DMS153 (cell line): Measurements from ENCODE around the gene SNX12.
A peak's percentile ranks its signal among the peaks of the same experiment; 100 is the strongest.

Experiments
- DNase-seq: peaks from one replicate; lab custom pipeline; 2025; lab: John Stamatoyannopoulos, UW

SNX12 gene

DNA sequence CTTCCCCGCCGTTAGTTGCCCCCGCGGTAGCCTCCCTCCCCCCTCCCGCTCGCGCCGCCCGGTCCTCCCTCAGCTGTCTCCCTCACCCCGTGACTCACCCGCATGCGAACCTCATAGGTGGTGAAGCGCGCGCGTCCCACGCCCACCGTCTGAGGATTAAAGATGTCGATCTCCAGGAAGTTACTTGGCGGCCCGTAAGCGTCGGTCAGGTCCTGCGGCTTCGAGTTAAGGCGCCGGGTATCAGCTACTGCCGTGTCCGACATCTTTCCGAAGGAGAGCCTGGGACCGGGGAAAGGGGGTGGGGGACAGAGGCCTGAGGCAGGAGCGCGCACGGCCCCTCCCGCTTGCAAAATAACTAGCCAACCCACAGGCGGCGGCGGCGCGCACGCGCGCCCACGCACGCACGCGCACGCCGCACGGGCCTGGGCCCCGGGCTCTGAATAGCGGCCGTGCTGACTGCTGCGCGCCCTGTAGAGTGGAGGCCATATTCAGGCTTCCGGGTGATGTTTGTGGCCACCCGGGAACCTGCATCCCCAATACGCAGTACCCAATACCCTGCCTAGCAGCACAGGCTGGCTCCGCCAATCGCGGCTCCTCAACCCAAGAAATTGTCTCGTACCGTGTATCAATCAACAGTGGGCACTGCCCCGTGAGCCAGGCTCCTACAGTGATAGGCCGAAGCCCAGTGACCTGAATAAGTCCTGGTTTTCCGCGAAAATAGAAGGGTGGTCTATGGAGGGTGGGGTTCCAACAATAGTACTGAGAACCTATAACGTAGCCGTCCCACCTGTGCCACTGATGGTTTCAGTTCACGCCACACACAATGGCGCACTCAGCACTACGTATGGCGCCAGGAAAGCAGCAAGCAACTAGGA lies at the start of gene SNX12:
Gene SNX12, minus strand, starts transcription at position 291 of the 875 bp plus-strand sequence. Its CDS starts 28 bp downstream, at position 263.
- peak; percentile 88 for DNase-seq

GRCh38 chrX:71117358-71117757 lies 49.2 kb upstream of the SNX12 start:
- no peak for DNase-seq

GRCh38 chrX:71111921-71112431 lies 43.8 kb upstream of the SNX12 start:
- DNase-seq = no peak

GRCh38 chrX:71111141-71111843 lies 43.2 kb upstream of the SNX12 start, which contains the start of gene IL2RG:
Gene IL2RG (minus strand): TSS chrX:71111577. CDS start chrX:71111539, 38 bp downstream.
- no peak for DNase-seq

DNA sequence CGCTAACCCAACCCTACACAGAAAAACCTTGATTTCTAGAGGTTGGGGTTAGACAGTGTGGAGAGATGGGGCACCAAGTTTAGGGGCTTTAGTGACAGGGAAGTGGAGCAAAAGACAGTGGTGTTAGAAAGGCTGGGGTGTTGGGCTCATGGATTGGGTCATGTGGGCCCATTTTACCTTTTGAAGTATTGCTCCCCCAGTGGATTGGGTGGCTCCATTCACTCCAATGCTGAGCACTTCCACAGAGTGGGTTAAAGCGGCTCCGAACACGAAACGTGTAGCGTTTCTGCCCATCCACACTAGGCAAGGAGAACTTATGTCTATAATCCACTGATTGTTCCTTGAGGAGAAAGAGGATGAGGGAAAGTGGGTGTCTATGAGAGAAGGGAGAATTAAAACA lies 40.9 kb upstream of the SNX12 start:
- DNase-seq = no peak

DNA sequence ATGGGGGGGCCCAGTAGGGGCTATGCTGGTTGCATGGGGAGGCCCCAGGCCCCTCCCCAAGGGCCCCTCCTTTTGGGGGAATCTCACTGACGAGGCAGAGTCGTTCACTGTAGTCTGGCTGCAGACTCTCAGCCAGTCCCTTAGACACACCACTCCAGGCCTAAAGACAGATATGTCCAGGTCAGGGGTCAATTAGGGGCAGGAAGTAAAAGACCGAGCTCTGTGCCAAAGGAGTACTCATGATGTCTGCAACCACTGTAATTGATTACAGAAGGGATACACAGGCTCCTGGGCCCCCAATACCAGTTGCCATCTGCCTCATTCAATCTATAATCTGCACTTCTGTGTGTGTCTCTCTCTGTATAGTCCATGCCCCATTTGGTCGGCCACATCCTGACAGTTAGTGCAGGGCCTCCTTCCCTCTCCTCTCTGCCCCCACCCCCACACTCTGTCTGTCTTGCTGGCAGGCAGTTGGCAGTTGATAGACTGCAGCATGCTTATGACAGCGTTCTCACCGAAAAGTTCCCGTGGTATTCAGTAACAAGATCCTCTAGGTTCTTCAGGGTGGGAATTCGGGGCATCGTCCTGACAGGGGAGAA lies 39.7 kb upstream of the SNX12 start:
- DNase-seq = no peak

DNA sequence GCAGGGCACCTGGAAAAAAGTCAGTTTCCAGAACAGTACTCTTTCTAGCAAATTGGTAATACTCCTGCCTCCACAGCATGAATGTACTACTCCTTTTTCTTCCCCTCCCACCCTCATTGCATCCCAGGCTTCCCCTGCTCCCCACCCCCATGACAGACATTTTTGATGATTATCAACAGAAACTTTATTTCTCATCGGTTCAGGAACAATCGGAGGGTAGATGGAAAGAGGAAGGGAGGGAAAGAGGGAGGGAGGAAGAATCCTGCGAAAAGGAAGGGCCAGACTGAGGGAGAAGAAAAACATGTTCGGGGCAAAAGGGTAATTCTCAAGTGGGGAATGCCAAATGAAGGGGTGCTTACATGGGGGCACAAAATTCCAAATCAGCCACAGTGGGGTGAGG lies 39.1 kb upstream of the SNX12 start:
- no peak for DNase-seq

GRCh38 chrX:71106427-71106826 lies 38.3 kb upstream of the SNX12 start, which contains the start of gene CXorf65:
Gene CXorf65 (minus strand): TSS chrX:71106740. CDS start chrX:71106556, 184 bp downstream.
- no peak for DNase-seq

GRCh38 chrX:71105628-71106027 lies 37.5 kb upstream of the SNX12 start:
- DNase-seq = no peak

DNA sequence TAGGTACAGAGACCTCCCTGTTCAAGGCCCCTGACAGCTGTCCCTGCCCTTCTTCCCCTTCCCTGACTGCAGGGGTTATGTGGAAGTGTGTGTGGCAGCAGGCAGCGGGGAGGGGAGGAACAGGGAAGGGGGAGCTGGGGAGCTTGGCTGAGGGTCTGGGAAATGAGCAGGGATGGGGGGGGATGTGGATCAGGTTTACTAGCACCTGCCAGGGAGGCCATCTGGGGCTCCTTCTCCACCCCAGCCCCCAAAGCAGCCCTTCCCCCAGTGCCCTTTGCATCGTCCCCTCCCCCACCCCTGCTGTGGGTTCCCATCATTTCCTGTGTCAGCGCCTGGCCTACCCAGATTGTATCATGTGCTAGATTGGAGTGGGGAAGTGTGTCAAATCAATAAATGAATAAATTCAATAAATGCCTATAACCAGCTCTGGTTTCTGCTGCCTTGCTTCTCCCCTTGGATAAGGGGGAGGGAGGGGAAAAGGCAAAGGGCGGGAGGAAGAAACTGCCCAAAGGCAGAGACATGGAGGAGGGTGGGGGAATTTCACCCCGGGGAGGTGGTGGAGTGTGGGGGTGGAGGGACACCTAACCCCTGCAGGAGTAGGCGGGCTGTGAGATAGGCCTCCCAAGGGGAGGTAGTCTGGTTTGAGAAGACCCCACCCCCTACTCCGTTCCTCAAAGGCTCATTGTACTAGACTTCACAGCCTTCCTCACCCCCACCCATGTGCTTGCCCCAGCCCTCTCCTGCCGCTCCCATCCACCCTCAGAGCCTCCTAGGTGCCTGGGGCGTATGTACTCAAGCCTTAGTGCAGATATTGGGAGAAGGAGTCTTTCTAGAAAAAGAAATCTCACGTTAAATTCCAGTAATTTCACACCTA lies 35.2 kb upstream of the SNX12 start:
- DNase-seq = no peak

GRCh38 chrX:71102292-71102691 lies 34.2 kb upstream of the SNX12 start:
- no peak for DNase-seq

GRCh38 chrX:71100581-71101505 lies 32.7 kb upstream of the SNX12 start:
- no peak for DNase-seq

DNA sequence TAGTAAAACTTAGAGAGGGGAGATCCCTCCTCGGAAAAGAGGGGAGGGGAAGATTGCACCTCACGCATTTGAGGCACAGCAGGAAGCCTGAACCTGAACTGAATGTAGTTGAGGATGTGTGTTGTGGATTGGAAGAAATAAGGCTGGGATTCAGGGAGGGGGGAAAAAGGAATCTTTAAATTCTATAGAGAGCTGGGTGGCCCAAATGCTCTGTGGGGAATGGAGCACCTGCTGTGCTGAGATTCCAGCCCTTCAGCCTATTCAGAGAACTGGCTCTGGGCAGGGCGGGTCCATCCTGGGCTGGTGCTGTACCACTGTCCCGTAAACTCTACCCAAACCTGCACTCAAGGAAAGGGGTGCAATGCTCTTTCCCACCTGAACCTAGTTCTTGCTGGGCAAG lies 31.6 kb upstream of the SNX12 start:
- DNase-seq = no peak

- no peak for DNase-seq
Measured at GRCh38 chrX:71098951-71099506, 30.9 kb upstream of the SNX12 start.

GRCh38 chrX:71098302-71098701 lies 30.2 kb upstream of the SNX12 start:
- no peak for DNase-seq

DNA sequence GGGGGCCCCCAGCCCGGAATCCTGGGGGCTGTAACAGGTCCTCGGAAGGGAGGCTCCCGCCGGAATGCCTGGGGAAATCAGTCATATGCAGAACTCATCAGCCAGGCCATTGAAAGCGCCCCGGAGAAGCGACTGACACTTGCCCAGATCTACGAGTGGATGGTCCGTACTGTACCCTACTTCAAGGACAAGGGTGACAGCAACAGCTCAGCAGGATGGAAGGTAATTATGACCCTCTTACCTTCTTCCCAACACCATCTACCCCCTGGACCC lies 28.6 kb upstream of the SNX12 start:
- DNase-seq = no peak

DNA sequence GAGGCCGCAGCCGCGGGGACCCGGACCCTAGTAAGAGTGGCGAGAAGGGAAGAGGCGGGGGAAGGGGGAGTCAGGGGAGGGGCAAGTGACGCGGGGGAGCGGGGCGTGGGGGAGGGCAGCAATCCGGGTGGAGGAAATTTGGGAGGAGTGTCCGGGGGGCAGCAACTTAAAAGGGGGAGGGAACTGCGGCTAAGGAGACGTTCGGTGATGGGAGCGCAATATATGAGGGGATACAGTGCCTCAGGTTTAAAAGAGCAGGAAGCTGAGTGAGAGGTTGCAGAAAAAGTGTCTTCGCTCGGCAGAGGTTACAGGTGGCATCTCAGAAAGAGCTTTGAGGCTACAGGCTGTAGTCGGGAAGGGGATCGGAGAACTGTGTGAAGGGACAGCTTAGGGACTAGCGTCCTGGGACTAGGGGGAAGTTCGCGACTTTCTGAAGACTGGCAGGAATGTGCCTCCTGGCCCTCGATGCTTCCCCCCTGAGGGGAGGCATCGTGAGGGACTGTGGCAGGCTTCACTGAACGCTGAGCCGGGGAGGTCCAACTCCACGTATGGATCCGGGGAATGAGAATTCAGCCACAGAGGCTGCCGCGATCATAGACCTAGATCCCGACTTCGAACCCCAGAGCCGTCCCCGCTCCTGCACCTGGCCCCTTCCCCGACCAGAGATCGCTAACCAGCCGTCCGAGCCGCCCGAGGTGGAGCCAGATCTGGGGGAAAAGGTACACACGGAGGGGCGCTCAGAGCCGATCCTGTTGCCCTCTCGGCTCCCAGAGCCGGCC lies 28.0 kb upstream of the SNX12 start:
- DNase-seq = no peak

GRCh38 chrX:71095555-71095980 lies 27.4 kb upstream of the SNX12 start, which contains the start of gene FOXO4:
Gene FOXO4 (plus strand): TSS chrX:71095851. CDS start chrX:71096529, 678 bp downstream.
- peak; percentile 23 for DNase-seq

GRCh38 chrX:71095033-71095432 lies 26.9 kb upstream of the SNX12 start:
- DNase-seq = no peak
